ENCODE measurements around the gene RAB11FIP3. TPM values are rescaled to one million over a fixed set of nuclear protein-coding genes. Genes with fewer than 3 reads are reported as not detected.

RAB11FIP3 gene
- total and polyA plus RNA-seq, 10 of the 15 experiments (the other 5 are each of a cell fraction or from before 2014, with no cell fraction given) = 1.2 to 27.3 (median 7.7) TPM

Small RNA genes lying within 50 kb of the gene (microRNA-seq; reads per million reads assigned to microRNA genes)
- gene MIR3176 (53.1 reads per million, percentile 68 among the genes with 10 or more reads in this experiment), gene MIR5587 (not detected)

Small RNA genes lying within 50 kb of the gene (small RNA-seq; reads per million reads assigned to genes)
- gene MIR3176 (41.1 reads per million, percentile 98 among the genes with 10 or more reads in this experiment), gene MIR5587 (0.20 reads per million), gene RF00019 (not detected), gene Z98883.1 (not detected)

Other genes with a start within 250 kb of the RAB11FIP3 start
Only the 7 nearest of the 22 such genes appear.
- gene AXIN1, start 72.9 kb upstream of the RAB11FIP3 start, total RNA-seq (2014; rRNA removed) = 19.1 and 19.9 TPM in 2 replicates
- 11.0 and 11.5 TPM in 2 replicates for gene AXIN1, start 72.9 kb upstream of the RAB11FIP3 start, total RNA-seq (2014; rRNA removed; fragmentation: Illumina TruSeq; extraction: Trizol)
- gene AXIN1, start 72.9 kb upstream of the RAB11FIP3 start, total RNA-seq (2021) = 25.4 and 27.1 TPM in 2 replicates
- gene AXIN1, start 72.9 kb upstream of the RAB11FIP3 start, polyA plus RNA-seq (2011; rRNA removed) = 4.7 and 6.0 TPM in 2 replicates
- 3.8 and 9.3 TPM in 2 replicates for gene AXIN1, start 72.9 kb upstream of the RAB11FIP3 start, polyA plus RNA-seq (2014; fragmentation: Illumina TruSeq; extraction: Trizol)
- gene AXIN1, start 72.9 kb upstream of the RAB11FIP3 start, polyA plus RNA-seq (2014; fragmentation: Nextera tagmentation; extraction: Ambion mirVana) = under 1 TPM; 0.26 to 0.68 TPM
- gene AXIN1, start 72.9 kb upstream of the RAB11FIP3 start, polyA plus RNA-seq (2014; rRNA removed) = 17.2 and 19.2 TPM in 2 replicates
- 1 to 10 TPM; 1.5 to 2.6 TPM for gene AXIN1, start 72.9 kb upstream of the RAB11FIP3 start, polyA plus RNA-seq (2016; fragmentation: Nextera tagmentation; extraction: Ambion mirVana)
- gene MRPL28, start 55.1 kb upstream of the RAB11FIP3 start, total RNA-seq (2014; rRNA removed) = 146 and 151 TPM in 2 replicates
- gene MRPL28, start 55.1 kb upstream of the RAB11FIP3 start, total RNA-seq (2014; rRNA removed; fragmentation: Illumina TruSeq; extraction: Trizol) = 70.1 and 75.0 TPM in 2 replicates
- 107 and 115 TPM in 2 replicates for gene MRPL28, start 55.1 kb upstream of the RAB11FIP3 start, total RNA-seq (2021)
- 74.1 and 113 TPM in 2 replicates for gene MRPL28, start 55.1 kb upstream of the RAB11FIP3 start, polyA plus RNA-seq (2011; rRNA removed)
- 33.3 and 105 TPM in 2 replicates for gene MRPL28, start 55.1 kb upstream of the RAB11FIP3 start, polyA plus RNA-seq (2014; fragmentation: Illumina TruSeq; extraction: Trizol)
- 10 to 100 TPM in 1 of 2 experiments, 1 to 10 TPM in 1; 1.6 to 17.9 TPM for gene MRPL28, start 55.1 kb upstream of the RAB11FIP3 start, polyA plus RNA-seq (2014; fragmentation: Nextera tagmentation; extraction: Ambion mirVana)
- 169 and 186 TPM in 2 replicates for gene MRPL28, start 55.1 kb upstream of the RAB11FIP3 start, polyA plus RNA-seq (2014; rRNA removed)
- gene MRPL28, start 55.1 kb upstream of the RAB11FIP3 start, polyA plus RNA-seq (2016; fragmentation: Nextera tagmentation; extraction: Ambion mirVana) = 100 to 1,000 TPM; 165 to 185 TPM
- gene PGAP6, start 43.7 kb upstream of the RAB11FIP3 start, total RNA-seq (2014; rRNA removed) = 42.5 and 48.8 TPM in 2 replicates
- gene PGAP6, start 43.7 kb upstream of the RAB11FIP3 start, total RNA-seq (2014; rRNA removed; fragmentation: Illumina TruSeq; extraction: Trizol) = 19.7 and 24.2 TPM in 2 replicates
- gene PGAP6, start 43.7 kb upstream of the RAB11FIP3 start, total RNA-seq (2021) = 40.7 and 43.5 TPM in 2 replicates
- gene PGAP6, start 43.7 kb upstream of the RAB11FIP3 start, polyA plus RNA-seq (2011; rRNA removed) = 10.9 and 32.0 TPM in 2 replicates
- gene PGAP6, start 43.7 kb upstream of the RAB11FIP3 start, polyA plus RNA-seq (2014; fragmentation: Illumina TruSeq; extraction: Trizol) = 2.8 and 12.6 TPM in 2 replicates
- 1 to 10 TPM in 1 of 2 experiments, under 1 TPM in 1; 0.76 to 2.9 TPM for gene PGAP6, start 43.7 kb upstream of the RAB11FIP3 start, polyA plus RNA-seq (2014; fragmentation: Nextera tagmentation; extraction: Ambion mirVana)
- gene PGAP6, start 43.7 kb upstream of the RAB11FIP3 start, polyA plus RNA-seq (2014; rRNA removed) = 44.4 and 58.3 TPM in 2 replicates
- 1 to 10 TPM; 3.7 to 5.6 TPM for gene PGAP6, start 43.7 kb upstream of the RAB11FIP3 start, polyA plus RNA-seq (2016; fragmentation: Nextera tagmentation; extraction: Ambion mirVana)
- 123 and 142 TPM in 2 replicates for gene NME4, start 28.4 kb upstream of the RAB11FIP3 start, total RNA-seq (2014; rRNA removed)
- gene NME4, start 28.4 kb upstream of the RAB11FIP3 start, total RNA-seq (2014; rRNA removed; fragmentation: Illumina TruSeq; extraction: Trizol) = 60.4 and 63.0 TPM in 2 replicates
- gene NME4, start 28.4 kb upstream of the RAB11FIP3 start, total RNA-seq (2021) = 133 and 141 TPM in 2 replicates
- gene NME4, start 28.4 kb upstream of the RAB11FIP3 start, polyA plus RNA-seq (2011; rRNA removed) = 5.0 and 11.1 TPM in 2 replicates
- gene NME4, start 28.4 kb upstream of the RAB11FIP3 start, polyA plus RNA-seq (2014; fragmentation: Illumina TruSeq; extraction: Trizol) = 28.2 and 60.5 TPM in 2 replicates
- gene NME4, start 28.4 kb upstream of the RAB11FIP3 start, polyA plus RNA-seq (2014; fragmentation: Nextera tagmentation; extraction: Ambion mirVana) = 10 to 100 TPM; 11.0 to 15.3 TPM
- gene NME4, start 28.4 kb upstream of the RAB11FIP3 start, polyA plus RNA-seq (2014; rRNA removed) = 235 and 245 TPM in 2 replicates
- gene NME4, start 28.4 kb upstream of the RAB11FIP3 start, polyA plus RNA-seq (2016; fragmentation: Nextera tagmentation; extraction: Ambion mirVana) = 100 to 1,000 TPM; 132 to 161 TPM
- 7.2 and 8.0 TPM in 2 replicates for gene DECR2, start 23.8 kb upstream of the RAB11FIP3 start, total RNA-seq (2014; rRNA removed)
- 4.0 and 4.7 TPM in 2 replicates for gene DECR2, start 23.8 kb upstream of the RAB11FIP3 start, total RNA-seq (2014; rRNA removed; fragmentation: Illumina TruSeq; extraction: Trizol)
- gene DECR2, start 23.8 kb upstream of the RAB11FIP3 start, total RNA-seq (2021) = 13.0 and 13.1 TPM in 2 replicates
- gene DECR2, start 23.8 kb upstream of the RAB11FIP3 start, polyA plus RNA-seq (2011; rRNA removed) = 2.0 TPM in 2 replicates
- 2.9 and 3.1 TPM in 2 replicates for gene DECR2, start 23.8 kb upstream of the RAB11FIP3 start, polyA plus RNA-seq (2014; fragmentation: Illumina TruSeq; extraction: Trizol)
- 1 to 10 TPM in 1 of 2 experiments, under 1 TPM in 1; 0.53 to 1.8 TPM for gene DECR2, start 23.8 kb upstream of the RAB11FIP3 start, polyA plus RNA-seq (2014; fragmentation: Nextera tagmentation; extraction: Ambion mirVana)
- gene DECR2, start 23.8 kb upstream of the RAB11FIP3 start, polyA plus RNA-seq (2014; rRNA removed) = 20.3 and 21.5 TPM in 2 replicates
- gene DECR2, start 23.8 kb upstream of the RAB11FIP3 start, polyA plus RNA-seq (2016; fragmentation: Nextera tagmentation; extraction: Ambion mirVana) = 10 to 100 TPM; 16.1 to 16.4 TPM
- gene CAPN15, start 102.1 kb downstream of the RAB11FIP3 start, total RNA-seq (2014; rRNA removed) = 30.3 and 35.8 TPM in 2 replicates
- 6.9 and 8.0 TPM in 2 replicates for gene CAPN15, start 102.1 kb downstream of the RAB11FIP3 start, total RNA-seq (2014; rRNA removed; fragmentation: Illumina TruSeq; extraction: Trizol)
- 66.7 and 78.5 TPM in 2 replicates for gene CAPN15, start 102.1 kb downstream of the RAB11FIP3 start, total RNA-seq (2021)
- 4.4 and 12.8 TPM in 2 replicates for gene CAPN15, start 102.1 kb downstream of the RAB11FIP3 start, polyA plus RNA-seq (2011; rRNA removed)
- gene CAPN15, start 102.1 kb downstream of the RAB11FIP3 start, polyA plus RNA-seq (2014; fragmentation: Illumina TruSeq; extraction: Trizol) = 0.62 and 3.8 TPM in 2 replicates
- gene CAPN15, start 102.1 kb downstream of the RAB11FIP3 start, polyA plus RNA-seq (2014; fragmentation: Nextera tagmentation; extraction: Ambion mirVana) = 1 to 10 TPM in 1 of 2 experiments, under 1 TPM in 1; 0.40 to 1.1 TPM
- 40.2 and 48.8 TPM in 2 replicates for gene CAPN15, start 102.1 kb downstream of the RAB11FIP3 start, polyA plus RNA-seq (2014; rRNA removed)
- 1 to 10 TPM; 7.7 to 8.6 TPM for gene CAPN15, start 102.1 kb downstream of the RAB11FIP3 start, polyA plus RNA-seq (2016; fragmentation: Nextera tagmentation; extraction: Ambion mirVana)
- not detected in 2 replicates for gene PRR35, start 134.7 kb downstream of the RAB11FIP3 start, total RNA-seq (2014; rRNA removed)
- gene PRR35, start 134.7 kb downstream of the RAB11FIP3 start, total RNA-seq (2014; rRNA removed; fragmentation: Illumina TruSeq; extraction: Trizol) = not detected in 2 replicates
- not detected in 2 replicates for gene PRR35, start 134.7 kb downstream of the RAB11FIP3 start, total RNA-seq (2021)
- not detected in 2 replicates for gene PRR35, start 134.7 kb downstream of the RAB11FIP3 start, polyA plus RNA-seq (2011; rRNA removed)
- gene PRR35, start 134.7 kb downstream of the RAB11FIP3 start, polyA plus RNA-seq (2014; fragmentation: Illumina TruSeq; extraction: Trizol) = not detected in 2 replicates
- not detected for gene PRR35, start 134.7 kb downstream of the RAB11FIP3 start, polyA plus RNA-seq (2014; fragmentation: Nextera tagmentation; extraction: Ambion mirVana)
- not detected in 2 replicates for gene PRR35, start 134.7 kb downstream of the RAB11FIP3 start, polyA plus RNA-seq (2014; rRNA removed)
- gene PRR35, start 134.7 kb downstream of the RAB11FIP3 start, polyA plus RNA-seq (2016; fragmentation: Nextera tagmentation; extraction: Ambion mirVana) = not detected